Left lung (tissue), 10 donors: ENCODE measurements around the gene SLC18A3. TPM values are rescaled to one million over a fixed set of nuclear protein-coding genes. Genes with fewer than 3 reads are reported as not detected.

ENCODE experiments used
- ATAC-seq: fragments of 200-7000 bp; cut with Tn5 transposase; one replicate; pipeline ENCODE4 v1.9.1; 2020; ENCODE audit warnings: moderate library complexity
- DNase-seq, 4 donors: peaks; one replicate each; pipeline ENCODE4 v3.0.0-alpha.2; 2013 to 2020
- H3K27ac ChIP-seq, 2 donors: fragments of 200-600 bp; sonication (generic) in 1 of 2; one replicate each; pipeline versions ENCODE4 v1.5.0 to v1.8.0; 2020 to 2021
- H3K27me3 ChIP-seq, 2 donors: fragments of 200-600 bp; sonication (generic) in 1 of 2; one replicate each; pipeline versions ENCODE4 v1.5.0 to v1.8.0; 2020 to 2021
- H3K36me3 ChIP-seq, 2 donors: fragments of 200-600 bp; sonication (generic) in 1 of 2; one replicate each; pipeline versions ENCODE4 v1.5.0 to v1.8.0; 2020 to 2021
- H3K4me1 ChIP-seq, 2 donors: fragments of 200-600 bp; one replicate each; pipeline ENCODE4 v1.8.0; 2021
- H3K4me3 ChIP-seq, 2 donors: fragments of 200-600 bp; sonication (generic) in 1 of 2; one replicate each; pipeline versions ENCODE4 v1.5.0 to v1.8.0; 2020 to 2021; ENCODE audit warnings: mild to moderate bottlenecking in 1 of 2
- H3K9me3 ChIP-seq, 2 donors: fragments of 200-600 bp; sonication (generic) in 1 of 2; one replicate each; pipeline versions ENCODE4 v1.5.0 to v1.8.0; 2020 to 2021
- CTCF ChIP-seq, 2 donors: fragments of 200-600 bp; sonication (generic) in 1 of 2; IDR thresholded peaks; one replicate each; pipeline versions ENCODE4 v1.5.0 to v1.8.0; 2021; ENCODE audit warnings: antibody characterized with exemption in 2 of 2
- intact Hi-C, 2 donors: fragments of 100-400 bp; cut with DNase I; formaldehyde crosslinking; loops; one replicate each; pipeline versions ENCODE4 v1.11.2 to v1.14.2; 2022
- polyA plus RNA-seq, 6 donors: library from polyadenylated mRNA; unstranded; fragments of 120-200 nt; gene quantifications; one replicate each; pipeline ENCODE4 v1.2.1, GENCODE V29; 2013; ENCODE audit not compliant: insufficient read length in 6 of 6
- total RNA-seq, 2 donors: library from RNA; stranded (reverse); fragmentation: NEBNext Ultra II Directional; extraction: Animal tissue kit (Norgen Biotek cat#: 25700); gene quantifications; one replicate each; pipeline ENCODE4 v1.2.1, GENCODE V29; 2021
- donor health status: DM: no; HTN: yes; CAD: no.
- donor health status: DM: no; HTN: no; CAD: no.

SLC18A3 gene
- total and polyA plus RNA-seq, 8 donors = not detected

- ATAC-seq = no peak
- no peak for TF ChIP-seq CTCF (IDR thresholded peaks at IDR 0.05)
- Histone ChIP-seq H3K27me3 (peaks cover 0 to 23% of the 10 kb centered on the region in 2 donors), H3K4me1 (no peaks in the 10 kb centered on the region), H3K9me3 (no peaks in the 10 kb centered on the region), H3K4me3 (no peak overlapping the region), H3K27ac (no peak overlapping the region), H3K36me3 (no peaks in the 10 kb centered on the region)
- intact Hi-C loops = no loop called here
- DNase-seq = no peak
These were observed 14.2 kb upstream of the SLC18A3 start for GRCh38 chr10:49595713-49596492.

- no peaks in the 10 kb centered on the region for H3K36me3 ChIP-seq
- TF ChIP-seq CTCF (IDR thresholded peaks at IDR 0.05) = no peak
- no peak for DNase-seq
- H3K4me3 ChIP-seq = no peak overlapping the region
- intact Hi-C loops = no loop called here
- peaks cover 0 to 28% of the 10 kb centered on the region in 2 donors for H3K27me3 ChIP-seq
- H3K27ac ChIP-seq = no peak overlapping the region
- H3K4me1 ChIP-seq = no peaks in the 10 kb centered on the region
- ATAC-seq = no peak
- no peaks in the 10 kb centered on the region for H3K9me3 ChIP-seq
These were observed 13.7 kb upstream of the SLC18A3 start for GRCh38 chr10:49596493-49596809.

DNA sequence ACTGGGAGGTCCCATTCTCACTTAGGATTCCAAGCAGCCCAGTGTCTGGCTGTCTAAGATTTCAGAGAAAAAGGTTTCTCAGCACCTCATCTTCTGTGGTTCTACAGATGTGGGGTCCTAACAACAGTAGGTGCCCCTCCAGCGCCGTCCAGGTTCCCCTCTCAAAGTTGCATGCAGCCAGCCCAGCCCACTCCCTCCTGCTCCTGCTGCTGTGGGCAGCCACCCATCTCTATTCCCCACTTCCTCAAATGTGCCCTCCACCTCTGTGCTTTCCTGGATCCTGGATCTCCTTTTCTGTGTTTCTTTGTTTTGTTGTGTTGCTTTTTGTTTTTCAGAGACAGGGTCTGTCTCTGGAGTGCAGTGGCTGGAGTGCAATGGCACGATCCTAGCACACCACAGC is 13.3 kb upstream of the SLC18A3 start:
- no peak for ATAC-seq
- no peak for DNase-seq

DNA sequence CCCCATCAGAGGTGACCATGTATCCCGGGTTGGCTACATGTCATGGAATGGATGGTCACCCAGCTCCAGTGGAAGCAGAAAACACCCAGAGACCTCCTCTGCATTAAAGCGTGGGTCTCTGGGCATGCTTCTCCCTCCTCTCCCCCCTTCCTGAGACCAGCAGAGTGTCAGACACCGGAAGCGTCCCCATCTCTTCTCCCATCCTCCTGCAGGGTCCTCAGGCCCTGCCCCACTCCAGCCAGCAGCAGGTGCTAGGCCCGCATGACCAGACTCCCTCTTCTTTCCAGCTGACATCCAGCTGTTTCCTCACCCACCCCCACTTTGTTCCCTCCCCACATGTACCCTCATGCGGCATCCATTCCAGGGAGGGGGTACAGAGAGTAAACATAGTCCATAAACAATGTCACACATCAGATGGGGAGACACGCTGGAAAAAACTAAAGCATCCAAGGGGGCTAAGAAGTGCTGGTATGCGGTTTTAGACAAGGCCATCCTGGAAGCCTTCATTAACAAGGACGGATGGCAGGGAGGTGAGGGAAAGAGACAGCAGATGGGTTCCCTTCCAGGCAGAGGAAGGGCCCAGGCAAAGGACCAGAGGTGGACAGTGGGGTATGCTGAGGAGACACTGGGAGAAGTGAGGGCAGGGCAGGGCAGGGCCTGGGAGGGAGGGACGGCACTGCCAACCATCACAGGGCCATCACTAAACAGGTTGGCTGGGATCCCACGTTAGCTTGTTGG is 12.5 kb upstream of the SLC18A3 start:
- intact Hi-C loops = no loop called here
- peaks cover 0 to 38% of the 10 kb centered on the region in 2 donors for H3K27me3 ChIP-seq
- no peaks in the 10 kb centered on the region for H3K9me3 ChIP-seq
- TF ChIP-seq CTCF (IDR thresholded peaks at IDR 0.05) = no peak
- no peaks in the 10 kb centered on the region for H3K4me1 ChIP-seq
- DNase-seq (no peak), ATAC-seq (no peak)
- H3K36me3 ChIP-seq = no peaks in the 10 kb centered on the region
- H3K4me3 ChIP-seq = no peak overlapping the region
- no peak overlapping the region for H3K27ac ChIP-seq

More for the DNA sequence above, 13.3 kb upstream of the SLC18A3 start:
- intact Hi-C loops = no loop called here
- no peak for TF ChIP-seq CTCF (IDR thresholded peaks at IDR 0.05)
- no peaks in the 10 kb centered on the region for H3K9me3 ChIP-seq
- no peaks in the 10 kb centered on the region for H3K4me1 ChIP-seq
- H3K27me3 ChIP-seq = peaks cover 0 to 32% of the 10 kb centered on the region in 2 donors
- no peak overlapping the region for H3K4me3 ChIP-seq
- no peaks in the 10 kb centered on the region for H3K36me3 ChIP-seq
- no peak overlapping the region for H3K27ac ChIP-seq

DNA sequence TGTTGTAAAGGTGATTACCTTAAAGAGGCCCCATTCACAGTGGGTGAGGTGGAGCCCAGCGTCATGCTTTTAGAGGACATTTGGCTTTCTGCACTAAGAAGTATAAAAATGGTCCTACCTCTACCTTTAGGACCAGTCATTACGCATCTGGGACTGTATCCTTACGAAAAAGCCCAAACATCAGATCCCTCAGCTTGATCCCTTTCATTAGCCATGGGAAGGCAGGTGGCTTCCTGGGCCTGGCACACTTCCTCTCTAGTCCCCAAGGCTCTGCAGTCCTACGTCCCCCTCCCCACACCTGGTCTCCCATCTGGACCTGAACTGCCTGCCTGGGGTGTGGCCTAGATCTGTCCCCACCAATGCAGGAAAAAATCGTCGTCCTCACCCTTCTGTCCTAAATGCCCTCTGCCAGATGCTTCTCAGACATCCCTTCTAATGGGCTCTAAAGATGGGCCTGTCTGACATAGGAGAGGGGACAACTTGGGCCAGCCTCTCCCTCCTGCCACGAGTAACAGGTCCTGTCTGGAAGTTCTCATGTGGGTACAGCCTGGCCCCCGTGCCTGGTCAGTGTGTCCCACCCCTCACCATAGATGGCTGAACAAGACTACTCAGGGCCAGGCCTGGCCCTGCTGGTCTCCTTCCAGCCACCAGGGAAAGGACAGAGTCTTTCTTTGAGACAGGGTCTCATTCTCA is 11.8 kb upstream of the SLC18A3 start:
- DNase-seq (no peak), ATAC-seq (no peak)
- Histone ChIP-seq H3K4me1 (no peaks in the 10 kb centered on the region), H3K4me3 (no peak overlapping the region), H3K27me3 (peaks cover 0 to 41% of the 10 kb centered on the region in 2 donors), H3K27ac (no peak overlapping the region), H3K36me3 (no peaks in the 10 kb centered on the region), H3K9me3 (no peaks in the 10 kb centered on the region)
- no peak for TF ChIP-seq CTCF (IDR thresholded peaks at IDR 0.05)
- intact Hi-C loops = no loop called here
